GM19193 (cell line): ENCODE measurements around the gene TTC21A.

Source experiments
- POLR2A ChIP-seq: IDR thresholded peaks from 4 replicates; pipeline ENCODE4 v1.6.1; 2011; ENCODE audit not compliant: insufficient read depth, insufficient read length; ENCODE audit errors: extremely low read depth

Gene TTC21A

GRCh38 chr3:39140341-39140971 is 33.0 kb downstream of the TTC21A start:
- no peak for TF ChIP-seq POLR2A

- no peak for TF ChIP-seq POLR2A
These were observed 33.9 kb downstream of the TTC21A start for GRCh38 chr3:39141171-39141995.

GRCh38 chr3:39142067-39142466 is 34.6 kb downstream of the TTC21A start:
- no peak for TF ChIP-seq POLR2A

GRCh38 chr3:39143051-39143885 is 35.8 kb downstream of the TTC21A start:
- no peak for TF ChIP-seq POLR2A

GRCh38 chr3:39144095-39144747 is 36.7 kb downstream of the TTC21A start:
- TF ChIP-seq POLR2A: no peak

- TF ChIP-seq POLR2A: no peak
These were observed 37.4 kb downstream of the TTC21A start for GRCh38 chr3:39144748-39145380.

GRCh38 chr3:39146083-39146501 is 38.6 kb downstream of the TTC21A start:
- TF ChIP-seq POLR2A: no peak

GRCh38 chr3:39146611-39147591 is 39.4 kb downstream of the TTC21A start:
- peak; percentile 34 for TF ChIP-seq POLR2A

GRCh38 chr3:39147711-39148434 is 40.4 kb downstream of the TTC21A start:
- no peak for TF ChIP-seq POLR2A

- TF ChIP-seq POLR2A: no peak
These were observed 41.1 kb downstream of the TTC21A start for GRCh38 chr3:39148435-39149058.

- no peak for TF ChIP-seq POLR2A
These were observed 41.6 kb downstream of the TTC21A start for GRCh38 chr3:39149059-39149455.

GRCh38 chr3:39149498-39150147 is 42.1 kb downstream of the TTC21A start:
- TF ChIP-seq POLR2A: no peak

- no peak for TF ChIP-seq POLR2A
These were observed 42.8 kb downstream of the TTC21A start for GRCh38 chr3:39150148-39150802.
